Erythroblast (primary cell): ENCODE results near the gene OLFML2B.

Experiments
- DNase-seq, 2 experiments: peaks; one replicate each; lab custom pipeline; 2025; lab: John Stamatoyannopoulos, UW
- GATA1 ChIP-seq: IDR thresholded peaks from 2 replicates; pipeline ENCODE4 v1.6.1; 2011; ENCODE audit warnings: low read depth, mild to moderate bottlenecking, control low read depth, low read length, moderate library complexity
- POLR2A ChIP-seq: IDR thresholded peaks from 2 replicates; pipeline ENCODE4 v1.6.1; 2011; ENCODE audit warnings: mild to moderate bottlenecking, low read length

The OLFML2B gene

GRCh38 chr1:162008799-162009198 lies 14.9 kb downstream of the OLFML2B start:
- no peak for DNase-seq
- TF ChIP-seq GATA1 = no peak
- no peak for TF ChIP-seq POLR2A

GRCh38 chr1:162007466-162007865 lies 16.2 kb downstream of the OLFML2B start:
- no peak for DNase-seq
- TF ChIP-seq GATA1 (no peak), POLR2A (no peak)

GRCh38 chr1:162006081-162006480 lies 17.6 kb downstream of the OLFML2B start:
- no peak for DNase-seq
- TF ChIP-seq GATA1 (no peak), POLR2A (no peak)

GRCh38 chr1:162004441-162004950 lies 19.2 kb downstream of the OLFML2B start:
- no peak for DNase-seq
- TF ChIP-seq POLR2A (no peak), GATA1 (no peak)

GRCh38 chr1:162003830-162004215 lies 19.8 kb downstream of the OLFML2B start:
- DNase-seq = no peak
- TF ChIP-seq POLR2A (no peak), GATA1 (no peak)

- no peak for DNase-seq
- TF ChIP-seq POLR2A = no peak
- TF ChIP-seq GATA1 = no peak
Measured at GRCh38 chr1:162003061-162003829, 20.4 kb downstream of the OLFML2B start.

GRCh38 chr1:162000053-162000420 lies 23.6 kb downstream of the OLFML2B start:
- TF ChIP-seq GATA1 = no peak
- no peak for TF ChIP-seq POLR2A

GRCh38 chr1:161999301-162000052 lies 24.2 kb downstream of the OLFML2B start:
- TF ChIP-seq GATA1 (no peak), POLR2A (no peak)
- DNase-seq = no peak

More at GRCh38 chr1:162000053-162000420, 23.6 kb downstream of the OLFML2B start:
- DNase-seq = no peak

GRCh38 chr1:161998811-161999210 lies 24.9 kb downstream of the OLFML2B start:
- TF ChIP-seq POLR2A (no peak), GATA1 (no peak)
- no peak for DNase-seq

- no peak for DNase-seq
- TF ChIP-seq GATA1 (no peak), POLR2A (no peak)
Measured at GRCh38 chr1:161997152-161997551, 26.5 kb downstream of the OLFML2B start.

GRCh38 chr1:161994175-161994668 lies 29.4 kb downstream of the OLFML2B start:
- TF ChIP-seq GATA1 (no peak), POLR2A (no peak)
- no peak for DNase-seq

GRCh38 chr1:161993576-161993975 lies 30.1 kb downstream of the OLFML2B start:
- no peak for DNase-seq
- TF ChIP-seq POLR2A = no peak
- TF ChIP-seq GATA1 = no peak

- TF ChIP-seq GATA1 = no peak
- no peak for TF ChIP-seq POLR2A
- DNase-seq = no peak
Measured at GRCh38 chr1:161989786-161990185, 33.9 kb downstream of the OLFML2B start.

- TF ChIP-seq POLR2A (no peak), GATA1 (no peak)
- peak in 1 of 2 experiments; percentile 5 for DNase-seq
Measured at GRCh38 chr1:161989108-161989507, 34.6 kb downstream of the OLFML2B start.
